H1 (cell line): ENCODE results near the gene SENP1. TPM values are rescaled to one million over a fixed set of nuclear protein-coding genes. Genes with fewer than 3 reads are reported as not detected.

ENCODE experiments used
- CTCF ChIA-PET: fragments of 300-600 bp; sonication (Branson Sonifier 250); formaldehyde crosslinking; loops from one replicate; lab custom pipeline; 2021; ENCODE audit not compliant: partially characterized antibody; lab: Charles Lee
- POLR2A ChIA-PET: fragments of 300-600 bp; sonication (Branson Sonifier 250); formaldehyde crosslinking; loops from one replicate; lab custom pipeline; 2021; ENCODE audit warnings: inconsistent platforms; ENCODE audit not compliant: partially characterized antibody; lab: Charles Lee
- DNase-seq, 2 experiments: peaks; one replicate each; pipeline versions ENCODE4 v3.0.0 to v3.0.0-alpha.2; 2010 to 2022; ENCODE audit warnings: low spot score in 2 of 2, low read depth in 1 of 2, mixed read lengths in 1 of 2
- FAIRE-seq: peaks from 2 replicates; lab custom pipeline; 2011; peaks lifted over from hg19 to GRCh38; lab: Jason Lieb, UNC
- H2AFZ ChIP-seq: 2 replicates; pipeline ENCODE4 v1.8.1; 2012; ENCODE audit warnings: low read length, inconsistent platforms
- H2AK5ac ChIP-seq: 2 replicates; pipeline ENCODE4 v1.6.1; 2013; ENCODE audit warnings: low read depth, low read length
- H2BK120ac ChIP-seq: replicated peaks from 2 replicates; pipeline ENCODE3; 2013; ENCODE audit warnings: low read depth, low read length, inconsistent platforms
- H2BK12ac ChIP-seq: 2 replicates; pipeline ENCODE4 v1.6.1; 2013; ENCODE audit warnings: low read depth, low read length
- H2BK15ac ChIP-seq: 2 replicates; pipeline ENCODE4 v1.6.1; 2013; ENCODE audit warnings: low read length
- H2BK20ac ChIP-seq: 2 replicates; pipeline ENCODE4 v1.6.1; 2013; ENCODE audit warnings: low read length
- H2BK5ac ChIP-seq: 2 replicates; pipeline ENCODE4 v1.6.1; 2013; ENCODE audit warnings: low read depth, low read length
- H3K14ac ChIP-seq: 2 replicates; pipeline ENCODE4 v1.6.1; 2013; ENCODE audit warnings: inconsistent platforms; ENCODE audit not compliant: insufficient read length
- H3K18ac ChIP-seq: 2 replicates; pipeline ENCODE4 v1.6.1; 2013; ENCODE audit warnings: low read length; ENCODE audit errors: extremely low read depth
- H3K23ac ChIP-seq: 2 replicates; pipeline ENCODE4 v1.6.1; 2013; ENCODE audit warnings: inconsistent platforms; ENCODE audit not compliant: insufficient read length
- H3K23me2 ChIP-seq: 2 replicates; pipeline ENCODE4 v1.6.1; 2013; ENCODE audit warnings: low read depth, low read length
- H3K27ac ChIP-seq: 2 replicates; pipeline ENCODE4 v1.6.1; 2011; ENCODE audit warnings: low read depth, low read length, inconsistent platforms
- H3K27me3 ChIP-seq, 4 experiments: replicated peaks in 1 of 4; 1 replicate in 1 of 4; 2 replicates in 3 of 4; pipeline versions ENCODE4 v1.6.1 to v1.8.1; 2011 to 2013; ENCODE audit warnings: low read length in 3 of 4, mild to moderate bottlenecking in 3 of 4, inconsistent platforms in 2 of 4, mixed read lengths in 2 of 4, moderate library complexity in 1 of 4; ENCODE audit not compliant: control insufficient read depth in 3 of 4, insufficient read depth in 3 of 4; ENCODE audit errors: extremely low read depth in 1 of 4
- H3K36me3 ChIP-seq, 4 experiments: 2 replicates each; pipeline versions ENCODE4 v1.6.1 to v1.8.1; 2011 to 2013; ENCODE audit warnings: mild to moderate bottlenecking in 4 of 4, low read length in 3 of 4, moderate library complexity in 2 of 4, control low read depth in 1 of 4, inconsistent platforms in 1 of 4; ENCODE audit not compliant: insufficient read depth in 4 of 4, control insufficient read depth in 2 of 4
- H3K4ac ChIP-seq: replicated peaks from 2 replicates; pipeline ENCODE3; 2013; ENCODE audit warnings: low read length, low read depth, mixed read lengths, inconsistent platforms; ENCODE audit not compliant: insufficient read length
- H3K4me1 ChIP-seq, 4 experiments: replicated peaks in 1 of 4; 1 replicate in 1 of 4; 2 replicates in 3 of 4; pipeline versions ENCODE4 v1.6.1 to v1.8.1; 2011 to 2013; ENCODE audit warnings: low read length in 3 of 4, inconsistent platforms in 2 of 4, mixed read lengths in 1 of 4; ENCODE audit not compliant: insufficient read depth in 4 of 4, control insufficient read depth in 3 of 4
- H3K4me2 ChIP-seq, 2 experiments: 2 replicates each; pipeline versions ENCODE4 v1.6.1 to v1.8.1; 2011 to 2013; ENCODE audit warnings: low read depth in 2 of 2, low read length in 2 of 2, control low read depth in 1 of 2, inconsistent platforms in 1 of 2, mild to moderate bottlenecking in 1 of 2; ENCODE audit not compliant: insufficient read depth in 1 of 2
- H3K4me3 ChIP-seq, 4 experiments: fragments of 200-600, 300-600 bp in 1 of 4; sonication (generic), shearing (Covaris generic), sonication (Bioruptor Twin) in 1 of 4; 2 replicates each; pipeline versions ENCODE4 v1.5.1 to v1.8.1; 2011 to 2016; ENCODE audit warnings: low read length in 4 of 4, low read depth in 3 of 4, control low read depth in 2 of 4, inconsistent platforms in 2 of 4, mild to moderate bottlenecking in 2 of 4, mixed read lengths in 1 of 4, moderate library complexity in 1 of 4; ENCODE audit not compliant: insufficient read depth in 2 of 4; ENCODE audit errors: extremely low read depth in 1 of 4
- H3K56ac ChIP-seq: replicated peaks from 2 replicates; pipeline ENCODE3; 2013; ENCODE audit warnings: low read depth, mild to moderate bottlenecking, mixed read lengths, low read length, inconsistent platforms; ENCODE audit not compliant: insufficient read length
- H3K79me1 ChIP-seq: 2 replicates; pipeline ENCODE4 v1.6.1; 2013; ENCODE audit warnings: low read depth, low read length, control low read depth
- H3K79me2 ChIP-seq, 2 experiments: 2 replicates each; pipeline versions ENCODE4 v1.6.1 to v1.8.1; 2012 to 2013; ENCODE audit warnings: low read length in 2 of 2, mild to moderate bottlenecking in 2 of 2, inconsistent platforms in 1 of 2; ENCODE audit not compliant: insufficient read depth in 2 of 2, control insufficient read depth in 1 of 2
- H3K9ac ChIP-seq, 4 experiments: replicated peaks in 1 of 4; 1 replicate in 1 of 4; 2 replicates in 3 of 4; pipeline versions ENCODE4 v1.6.1 to v1.8.1; 2011 to 2013; ENCODE audit warnings: low read depth in 3 of 4, low read length in 3 of 4, control low read depth in 2 of 4, mild to moderate bottlenecking in 2 of 4, moderate library complexity in 2 of 4, inconsistent platforms in 1 of 4; ENCODE audit errors: extremely low read depth in 1 of 4
- H3K9me3 ChIP-seq, 2 experiments: 2 replicates each; pipeline versions ENCODE4 v1.6.1 to v1.8.1; 2012 to 2013; ENCODE audit warnings: mild to moderate bottlenecking in 2 of 2, moderate library complexity in 2 of 2, control low read depth in 1 of 2, inconsistent platforms in 1 of 2, low read depth in 1 of 2, low read length in 1 of 2, mixed read lengths in 1 of 2; ENCODE audit not compliant: insufficient read depth in 2 of 2
- H4K20me1 ChIP-seq, 2 experiments: replicated peaks in 1 of 2; 2 replicates each; pipeline versions ENCODE3 to v1.8.1; 2011 to 2013; ENCODE audit warnings: inconsistent platforms in 2 of 2, low read length in 2 of 2, mild to moderate bottlenecking in 1 of 2; ENCODE audit not compliant: insufficient read depth in 2 of 2, control insufficient read depth in 1 of 2
- H4K5ac ChIP-seq: 2 replicates; pipeline ENCODE4 v1.6.1; 2013; ENCODE audit warnings: low read length, low read depth, mixed read lengths, inconsistent platforms; ENCODE audit not compliant: insufficient read length
- H4K8ac ChIP-seq: 2 replicates; pipeline ENCODE4 v1.8.0; 2013; ENCODE audit warnings: mild to moderate bottlenecking, moderate library complexity, low read length, inconsistent platforms; ENCODE audit not compliant: insufficient read depth; ENCODE audit errors: extremely low read depth
- H4K91ac ChIP-seq: replicated peaks from 2 replicates; pipeline ENCODE3; 2013; ENCODE audit warnings: low read length, mixed read lengths, inconsistent platforms; ENCODE audit not compliant: insufficient read length
- BCL11A ChIP-seq, 2 experiments: IDR thresholded peaks; one replicate each; pipeline ENCODE4 v1.6.1; 2011; ENCODE audit warnings: low read depth in 2 of 2, low read length in 2 of 2, mild to moderate bottlenecking in 2 of 2
- CHD2 ChIP-seq: IDR thresholded peaks from 2 replicates; pipeline ENCODE4 v1.6.1; 2012; ENCODE audit warnings: low read length, improper control_type of control experiment
- EGR1 ChIP-seq: IDR thresholded peaks from 2 replicates; pipeline ENCODE4 v1.6.1; 2011; ENCODE audit warnings: low read depth, low read length, borderline replicate concordance
- EZH2 ChIP-seq: fragments of 200-600 bp; sonication (generic); IDR thresholded peaks from 2 replicates; pipeline ENCODE4 v1.7.1; 2012; ENCODE audit warnings: low read depth, mild to moderate bottlenecking, moderate library complexity, low read length, inconsistent platforms; ENCODE audit not compliant: severe bottlenecking
- GABPA ChIP-seq: IDR thresholded peaks from 2 replicates; pipeline ENCODE4 v1.6.1; 2011; ENCODE audit warnings: mild to moderate bottlenecking, low read length, moderate library complexity, borderline replicate concordance; ENCODE audit not compliant: insufficient read depth
- GTF2F1 ChIP-seq: IDR thresholded peaks from 2 replicates; pipeline ENCODE4 v1.6.1; 2012; ENCODE audit warnings: low read depth, low read length, improper control_type of control experiment, borderline replicate concordance
- HDAC2 ChIP-seq, 2 experiments: fragments of 300-600 bp in 1 of 2; sonication (generic) in 1 of 2; IDR thresholded peaks; 2 replicates each; pipeline ENCODE4 v1.6.1; 2011 to 2012; ENCODE audit warnings: low read depth in 2 of 2, low read length in 2 of 2, mild to moderate bottlenecking in 2 of 2, moderate library complexity in 2 of 2, borderline replicate concordance in 1 of 2, inconsistent platforms in 1 of 2
- TAF7 ChIP-seq: optimal IDR thresholded peaks from 2 replicates; pipeline ENCODE3; 2011; ENCODE audit warnings: low read depth, mild to moderate bottlenecking, inconsistent platforms, low read length, moderate library complexity, borderline replicate concordance
- TBP ChIP-seq: IDR thresholded peaks from 2 replicates; pipeline ENCODE4 v1.6.1; 2011; ENCODE audit warnings: low read depth, low read length, improper control_type of control experiment
- whole genome bisulfite sequencing, 2 experiments: shearing (Covaris generic) in 1 of 2; methylation state at CpG; one replicate each; pipeline versions ENCODE4 v1.1.6 to v1.1.7; 2013 to 2015; ENCODE audit warnings: low lambda C conversion rate in 2 of 2, mixed read lengths in 2 of 2, inconsistent platforms in 1 of 2, low coverage in 1 of 2, missing lambda C conversion rate in 1 of 2; ENCODE audit not compliant: insufficient replicate concordance in 2 of 2, insufficient coverage in 1 of 2, insufficient read length in 1 of 2; ENCODE audit errors: extremely low coverage in 1 of 2, missing lambda C conversion rate in 1 of 2; 5-methylcytosine and 5-hydroxymethylcytosine counted together
- polyA plus RNA-seq, 7 experiments: library from polyadenylated mRNA; depleted of rRNA in 3 of 7; stranded (reverse) in 5 of 7; unstranded in 2 of 7; fragments of >200 nt in 5 of 7; fragments of 200-250 nt in 2 of 7; gene quantifications; 1 replicate in 5 of 7; 2 replicates in 1 of 7; 4 replicates in 1 of 7; pipeline versions ENCODE4 v1.2.1 to v1.2.3, GENCODE V29; 2011 to 2013; ENCODE audit warnings: missing spikeins in 2 of 7, mixed read lengths in 2 of 7
- total RNA-seq: library from RNA; stranded (reverse); fragmentation: NEBNext Ultra II Directional; extraction: Animal tissue kit (Norgen Biotek cat#: 25700); gene quantifications from 2 replicates; pipeline ENCODE4 v1.2.1, GENCODE V29; 2021
- TF ChIP-seq, protein P1 (sequence below), 3 experiments: IDR thresholded peaks; 1 replicate in 2 of 3; 2 replicates in 1 of 3; pipeline versions ENCODE4 v1.5.1 to v1.6.1; 2011; ENCODE audit warnings: low read length in 3 of 3, mild to moderate bottlenecking in 3 of 3, inconsistent platforms in 2 of 3, low read depth in 1 of 3, moderate library complexity in 1 of 3; ENCODE audit not compliant: insufficient read depth in 1 of 3; ENCODE audit errors: control extremely low read depth in 1 of 3

Gene SENP1
- total and polyA plus RNA-seq, 2 of the 8 experiments (the other 6 are each of a cell fraction or from before 2014, with no cell fraction given): 14.2 to 31.5 TPM

DNA sequence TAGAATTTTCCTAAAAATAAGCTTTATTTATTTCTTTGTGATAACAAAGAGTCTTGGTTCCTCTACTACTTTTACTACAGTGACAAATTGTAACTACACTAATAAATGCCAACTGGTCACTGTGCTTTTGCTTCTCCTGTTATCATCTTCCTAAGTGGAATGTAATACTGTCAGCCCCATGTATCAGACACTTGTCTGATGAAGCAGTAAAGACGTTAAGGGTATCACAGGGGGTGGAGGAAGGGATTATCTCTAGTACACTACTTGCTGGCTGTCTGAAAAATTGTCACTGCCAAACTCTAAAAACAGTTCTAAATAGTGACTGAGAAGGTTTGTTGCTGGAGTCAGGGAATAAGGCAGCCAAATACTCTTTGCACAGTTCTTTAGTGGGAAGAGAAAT lies 40.1 kb upstream of the SENP1 start:
- no peak overlapping the region for H2AFZ ChIP-seq
- H3K36me3 ChIP-seq: peaks cover 12 to 59% (median 41%) of the 10 kb centered on the region in 4 experiments
- H3K79me2 ChIP-seq: no peaks in the 10 kb centered on the region
- no peak overlapping the region for H4K8ac ChIP-seq
- H3K4me1 ChIP-seq: peaks cover 9 to 24% (median 18%) of the 10 kb centered on the region in 4 experiments
- H2BK5ac ChIP-seq: no peak overlapping the region
- H3K4ac ChIP-seq: no peak overlapping the region
- FAIRE-seq (no peak), DNase-seq (no peak)
- H2BK12ac ChIP-seq: no peak overlapping the region
- H2BK15ac ChIP-seq: no peak overlapping the region
- CTCF ChIA-PET: interaction anchor here (1.0 to 2.9 kb wide), 4 partner anchors 12 to 43 kb away, joined by 3 to 16 read pairs (median 4); partner anchors contain the start of gene ASB8
- no peak overlapping the region for H2AK5ac ChIP-seq
- H3K4me3 ChIP-seq: no peak overlapping the region
- no peak overlapping the region for H2BK120ac ChIP-seq
- POLR2A ChIA-PET: interaction anchor here (1.1 to 1.2 kb wide), 3 partner anchors 11 to 17 kb away, joined by 3 to 6 read pairs (median 3); partner anchors contain the start of gene ASB8
- H3K18ac ChIP-seq: no peak overlapping the region
- H3K56ac ChIP-seq: no peak overlapping the region
- H4K91ac ChIP-seq: no peak overlapping the region
- H3K27ac ChIP-seq: no peak overlapping the region
- no peak overlapping the region for H4K5ac ChIP-seq
- H3K79me1 ChIP-seq: no peaks in the 10 kb centered on the region
- no peaks in the 10 kb centered on the region for H3K23me2 ChIP-seq
- no peak overlapping the region for H3K9ac ChIP-seq
- no peak overlapping the region for H3K4me2 ChIP-seq
- no peak overlapping the region for H3K23ac ChIP-seq
- no peak overlapping the region for H2BK20ac ChIP-seq
- H3K9me3 ChIP-seq: no peaks in the 10 kb centered on the region
- 83% methylated on average over 1 of the region's 1 CpG; no CpG with 5 or more reads in 1 of the 2 experiments for WGBS, 2 experiments
- H3K14ac ChIP-seq: no peak overlapping the region
- no peaks in the 10 kb centered on the region for H3K27me3 ChIP-seq
- no peaks in the 10 kb centered on the region for H4K20me1 ChIP-seq
- TF ChIP-seq EZH2 (no peak), CHD2 (no peak), TAF7 (no peak), TBP (no peak), BCL11A (IDR thresholded peaks at IDR 0.05; ENCODE audit: low read depth in 2 of 2, low read length in 2 of 2) (no peak), GABPA (no peak), HDAC2 (IDR thresholded peaks at IDR 0.05; ENCODE audit: borderline replicate concordance in 1 of 2, low read depth in 2 of 2, low read length in 2 of 2) (no peak), EGR1 (no peak), GTF2F1 (no peak)
- TF ChIP-seq, protein P1, sequence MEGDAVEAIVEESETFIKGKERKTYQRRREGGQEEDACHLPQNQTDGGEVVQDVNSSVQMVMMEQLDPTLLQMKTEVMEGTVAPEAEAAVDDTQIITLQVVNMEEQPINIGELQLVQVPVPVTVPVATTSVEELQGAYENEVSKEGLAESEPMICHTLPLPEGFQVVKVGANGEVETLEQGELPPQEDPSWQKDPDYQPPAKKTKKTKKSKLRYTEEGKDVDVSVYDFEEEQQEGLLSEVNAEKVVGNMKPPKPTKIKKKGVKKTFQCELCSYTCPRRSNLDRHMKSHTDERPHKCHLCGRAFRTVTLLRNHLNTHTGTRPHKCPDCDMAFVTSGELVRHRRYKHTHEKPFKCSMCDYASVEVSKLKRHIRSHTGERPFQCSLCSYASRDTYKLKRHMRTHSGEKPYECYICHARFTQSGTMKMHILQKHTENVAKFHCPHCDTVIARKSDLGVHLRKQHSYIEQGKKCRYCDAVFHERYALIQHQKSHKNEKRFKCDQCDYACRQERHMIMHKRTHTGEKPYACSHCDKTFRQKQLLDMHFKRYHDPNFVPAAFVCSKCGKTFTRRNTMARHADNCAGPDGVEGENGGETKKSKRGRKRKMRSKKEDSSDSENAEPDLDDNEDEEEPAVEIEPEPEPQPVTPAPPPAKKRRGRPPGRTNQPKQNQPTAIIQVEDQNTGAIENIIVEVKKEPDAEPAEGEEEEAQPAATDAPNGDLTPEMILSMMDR (IDR thresholded peaks at IDR 0.05; ENCODE audit: control extremely low read depth in 1 of 3, insufficient read depth in 1 of 3, low read depth in 1 of 3, low read length in 3 of 3): no peak
